Activated CD8-positive, alpha-beta memory T cell treated with anti-CD3 and anti-CD28 coated beads, Interleukin-2, amount 50 U/mL, for 1 hour (primary cell): ENCODE results near the gene BRD7.
"Not testable (repeated sequence)": the region's sequence is repeated elsewhere in the genome, so short reads cannot be mapped to it uniquely, and the experiment has no call there.

Experiments
- DNase-seq: peaks from one replicate; pipeline ENCODE4 v3.0.0-alpha.2; 2020; ENCODE audit errors: extremely low read depth

Gene BRD7

GRCh38 chr16:50359626-50360025 is 9.2 kb downstream of the BRD7 start:
- no peak for DNase-seq

- DNase-seq: no peak
Measured at GRCh38 chr16:50354629-50355456, 13.9 kb downstream of the BRD7 start.

DNA sequence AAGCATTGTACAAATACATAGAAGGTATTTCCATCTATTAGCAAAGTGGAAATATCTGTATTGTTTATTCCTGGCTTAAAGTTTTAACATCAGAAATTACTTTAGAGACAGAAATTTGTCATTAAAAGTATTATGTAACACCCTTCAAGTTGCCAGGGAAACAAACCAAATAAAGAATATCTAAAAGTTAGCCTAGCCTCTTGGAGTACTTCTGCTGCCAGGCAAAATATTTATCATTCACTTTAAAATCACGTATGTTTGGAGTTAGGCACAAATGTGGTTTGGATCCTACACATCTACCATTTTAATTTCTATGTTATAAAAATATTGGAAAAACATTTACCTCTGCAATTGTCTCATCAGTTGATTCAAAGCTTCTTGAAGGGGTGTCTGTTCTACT is 14.7 kb downstream of the BRD7 start:
- no peak for DNase-seq

GRCh38 chr16:50351952-50352351 is 16.8 kb downstream of the BRD7 start:
- no peak for DNase-seq

DNA sequence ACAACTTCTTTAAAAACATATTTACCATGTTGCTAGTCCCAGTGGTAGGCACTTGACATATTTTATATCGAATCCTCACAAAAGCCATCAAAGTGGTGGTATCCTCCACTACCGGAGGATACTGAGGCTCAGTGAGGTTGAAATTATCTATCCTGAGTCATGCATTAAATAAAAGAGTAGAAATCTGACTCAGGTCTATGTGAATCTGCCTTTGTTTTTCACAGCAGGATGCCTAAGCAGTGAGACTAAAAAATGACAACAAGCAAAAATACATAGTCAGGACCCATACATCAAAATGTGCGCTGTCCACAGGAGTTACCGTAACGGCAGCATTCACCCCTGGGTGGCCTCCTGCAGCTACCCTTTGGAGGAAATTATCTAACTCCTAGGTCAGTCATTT is 17.7 kb downstream of the BRD7 start:
- no peak for DNase-seq

- DNase-seq: not testable (repeated sequence)
Measured at GRCh38 chr16:50345210-50345609, 23.6 kb downstream of the BRD7 start.

- DNase-seq: not testable (repeated sequence)
Measured at GRCh38 chr16:50343566-50343965, 25.2 kb downstream of the BRD7 start.

DNA sequence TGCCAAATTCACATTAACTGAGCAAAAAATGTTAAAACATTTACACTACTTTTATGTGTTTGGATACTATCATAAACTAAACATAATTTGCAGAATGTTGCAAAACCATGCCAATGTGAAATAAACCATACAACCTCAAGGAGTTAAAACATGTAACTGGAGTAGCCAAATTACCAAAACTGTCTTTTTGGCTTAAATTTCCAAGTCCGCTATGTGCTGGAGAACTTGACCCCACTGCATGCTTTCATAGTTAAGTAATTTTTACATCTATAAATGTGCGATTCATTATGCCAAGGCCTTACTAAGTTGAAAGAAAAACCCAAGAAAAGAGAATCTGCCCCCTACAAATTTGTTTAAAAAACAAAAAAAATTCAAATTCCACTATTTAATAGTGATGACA is 28.2 kb downstream of the BRD7 start:
- no peak for DNase-seq

DNA sequence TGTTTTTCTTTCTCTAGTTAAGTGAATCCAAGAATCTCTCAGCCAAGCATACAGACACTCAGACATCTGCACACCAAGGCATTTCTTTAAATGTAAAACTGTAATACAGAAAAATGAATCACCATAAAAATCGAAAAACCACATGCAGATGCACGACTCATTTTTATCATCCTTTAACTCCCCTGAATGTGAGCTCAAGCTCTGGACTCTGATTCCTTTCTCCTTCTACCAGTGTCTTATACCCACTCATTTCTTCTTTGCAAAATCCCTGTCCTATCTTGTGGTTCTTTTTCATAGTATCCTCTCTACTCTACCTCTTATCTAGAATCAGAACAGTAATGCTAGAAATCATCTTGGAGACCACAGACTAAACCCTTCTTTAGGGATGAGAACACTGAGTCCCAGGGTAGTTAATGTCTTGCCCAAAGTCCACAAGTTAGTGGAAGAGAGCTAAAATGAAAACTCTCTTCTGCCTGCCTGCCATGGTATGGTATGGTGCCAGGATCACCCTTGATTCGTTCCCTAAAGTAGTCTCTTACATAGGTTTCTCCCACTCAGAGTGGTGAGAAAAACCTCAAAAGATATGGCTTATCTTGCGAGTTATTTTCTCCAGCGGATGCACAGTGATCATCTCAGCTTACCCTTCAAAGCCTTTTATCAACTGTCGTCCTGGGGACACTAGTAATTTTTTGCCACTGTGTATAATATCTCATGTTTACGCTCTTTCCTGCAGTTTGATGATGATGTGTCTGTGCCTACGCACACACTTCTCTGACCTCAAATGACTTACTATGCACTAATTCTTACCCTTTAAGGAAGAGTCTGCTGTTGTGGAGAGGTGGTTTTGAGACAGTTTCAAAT is 30.2 kb downstream of the BRD7 start:
- peak; percentile 25 for DNase-seq

DNA sequence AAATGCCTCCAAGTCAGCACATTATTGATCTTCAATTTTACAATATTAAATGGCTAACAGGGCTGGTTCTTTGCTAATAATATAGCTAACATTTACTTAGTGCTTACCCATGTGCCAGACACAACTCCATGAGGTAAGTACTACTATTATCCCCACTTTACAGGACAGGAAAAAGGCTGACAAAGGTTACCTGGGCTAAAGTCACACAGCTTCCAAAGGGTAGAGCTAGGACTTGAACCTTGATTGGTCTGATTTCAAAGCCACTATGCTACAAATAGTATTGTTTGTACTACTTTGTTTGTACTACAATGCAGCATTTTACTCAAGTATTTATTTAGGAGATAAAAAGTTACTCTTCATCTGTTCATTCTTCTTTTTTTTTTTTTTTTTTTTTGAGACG is 31.9 kb downstream of the BRD7 start:
- DNase-seq: no peak

DNA sequence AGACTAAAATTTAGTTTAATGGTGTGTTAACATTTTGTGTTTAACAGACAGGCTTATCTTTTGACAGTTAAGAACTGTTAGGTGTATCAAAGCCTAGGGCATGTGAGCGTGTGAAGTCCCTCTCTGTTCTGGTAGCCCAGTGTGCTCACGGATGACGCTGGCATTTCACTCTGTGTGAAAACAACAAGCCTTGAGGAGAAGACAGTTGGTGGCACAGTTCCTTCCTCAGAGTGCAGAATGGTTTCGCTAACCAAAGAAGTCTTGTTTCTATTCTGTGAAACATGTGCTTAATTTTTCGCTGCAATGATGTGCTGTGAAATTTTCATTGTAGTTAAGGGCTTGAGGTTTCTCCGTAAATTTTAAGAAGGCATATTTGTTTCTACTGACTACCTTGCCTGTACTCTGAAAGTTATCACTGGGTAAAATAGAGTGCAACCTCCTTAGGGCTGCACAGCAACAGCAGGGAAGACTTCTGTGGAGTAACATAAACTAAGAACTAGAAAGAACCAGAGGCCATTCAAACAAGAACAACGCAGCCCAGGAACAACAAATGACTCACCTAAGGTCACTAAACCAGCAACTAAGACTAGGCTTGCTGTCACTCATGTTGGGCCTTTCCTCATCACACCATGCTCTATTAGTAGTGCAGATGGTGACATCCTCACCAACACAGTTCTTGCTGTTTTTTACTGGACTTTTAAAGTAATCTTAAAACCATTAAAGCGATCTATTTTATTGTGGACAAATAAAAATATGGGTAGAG is 33.4 kb downstream of the BRD7 start:
- DNase-seq: peak; percentile 53

DNA sequence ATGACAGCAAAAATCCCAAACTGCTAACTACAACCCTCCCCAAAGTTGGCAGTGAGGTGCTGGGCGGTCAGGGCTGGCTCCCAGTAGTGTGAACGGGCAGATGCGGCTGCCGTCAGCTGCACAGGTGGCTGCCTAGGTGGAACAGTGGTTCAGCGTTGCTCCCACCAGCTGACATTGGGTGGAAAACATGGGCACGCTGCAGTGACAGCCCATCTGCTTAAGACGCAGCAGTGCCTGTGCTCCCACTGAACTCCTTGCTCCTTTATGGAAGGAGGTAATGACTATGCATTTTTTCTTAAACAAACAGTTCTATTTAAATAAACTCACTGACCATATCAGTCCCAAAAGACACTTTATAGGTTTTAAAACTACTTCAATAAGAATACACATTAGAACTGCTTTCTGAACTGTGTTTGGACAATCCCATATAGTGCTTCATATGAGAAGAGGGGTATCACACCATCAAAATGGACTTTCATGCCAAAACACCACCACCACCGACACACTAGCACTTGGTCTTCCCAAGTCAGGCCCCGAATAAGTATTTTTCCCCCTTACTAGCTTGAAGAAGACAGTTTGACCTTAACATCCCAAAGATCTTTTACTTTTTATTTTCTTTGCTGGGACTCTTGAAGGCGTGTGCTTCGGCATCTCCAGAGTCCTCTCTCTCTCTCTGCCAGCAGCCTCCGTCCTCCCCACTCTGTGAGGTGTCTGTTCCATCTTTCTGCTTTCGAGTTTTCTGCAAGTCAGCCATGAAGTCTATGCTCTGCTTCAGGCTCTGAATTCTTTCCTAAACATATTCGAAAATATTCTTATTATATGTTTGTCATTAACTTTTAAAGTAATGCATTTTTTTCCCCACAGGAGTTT is 34.4 kb downstream of the BRD7 start:
- no peak for DNase-seq

- DNase-seq: no peak
Measured at GRCh38 chr16:50332599-50332998, 36.2 kb downstream of the BRD7 start.

DNA sequence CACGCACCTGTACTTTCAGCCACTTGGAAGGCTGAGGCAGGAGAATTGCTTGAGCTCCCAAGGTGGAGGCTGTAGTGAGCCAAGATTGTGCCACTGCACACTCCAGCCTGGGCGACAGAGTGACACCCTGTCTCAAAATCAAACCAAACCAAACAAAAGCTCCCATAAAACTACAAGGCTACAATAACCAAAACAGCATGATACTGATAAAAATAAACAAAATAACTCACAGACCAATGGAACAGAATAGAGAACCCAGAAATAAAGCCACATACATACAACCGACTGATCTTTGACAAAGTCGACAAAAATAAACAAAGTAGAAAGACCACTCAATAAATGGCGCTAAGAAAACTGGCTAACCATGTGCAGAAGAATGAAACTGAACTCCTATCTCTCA is 37.2 kb downstream of the BRD7 start:
- DNase-seq: no peak

DNA sequence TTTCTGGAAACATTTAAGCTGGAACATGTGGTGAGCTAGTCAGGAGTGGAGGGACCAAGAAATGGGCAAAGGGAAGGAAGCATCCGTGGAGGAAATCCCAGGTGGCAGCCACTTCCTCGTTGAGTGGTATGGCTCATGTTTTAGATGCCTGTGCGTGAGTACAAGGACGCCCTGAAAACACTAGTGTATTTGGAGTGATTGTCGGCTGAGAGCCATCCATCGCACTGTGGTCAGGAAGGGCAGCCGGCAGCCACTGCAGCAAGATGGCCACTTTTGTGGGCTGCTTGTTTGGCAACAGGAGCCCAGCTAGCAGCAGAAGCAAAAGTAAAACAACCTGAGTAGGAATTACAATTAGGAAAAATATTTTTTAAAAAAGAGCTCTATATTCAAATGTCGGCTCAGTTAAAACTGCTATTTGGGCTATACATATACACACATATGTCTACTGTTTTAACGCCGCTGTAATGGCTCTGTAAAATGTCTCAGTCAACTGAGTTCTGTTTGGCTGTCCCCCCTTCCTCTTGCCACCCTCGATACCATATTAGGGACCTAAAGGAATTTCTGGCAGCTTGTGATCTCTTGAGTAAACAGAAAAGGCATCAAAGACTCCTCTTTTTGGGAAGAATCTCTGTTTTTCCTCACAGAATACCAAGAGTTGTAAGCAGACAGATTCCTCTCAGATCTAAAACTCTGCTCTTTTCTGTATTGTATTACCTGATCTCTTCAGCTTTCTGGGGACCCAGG is 39.2 kb downstream of the BRD7 start:
- no peak for DNase-seq

GRCh38 chr16:50326835-50327465 is 41.8 kb downstream of the BRD7 start:
- DNase-seq: peak; percentile 58

DNA sequence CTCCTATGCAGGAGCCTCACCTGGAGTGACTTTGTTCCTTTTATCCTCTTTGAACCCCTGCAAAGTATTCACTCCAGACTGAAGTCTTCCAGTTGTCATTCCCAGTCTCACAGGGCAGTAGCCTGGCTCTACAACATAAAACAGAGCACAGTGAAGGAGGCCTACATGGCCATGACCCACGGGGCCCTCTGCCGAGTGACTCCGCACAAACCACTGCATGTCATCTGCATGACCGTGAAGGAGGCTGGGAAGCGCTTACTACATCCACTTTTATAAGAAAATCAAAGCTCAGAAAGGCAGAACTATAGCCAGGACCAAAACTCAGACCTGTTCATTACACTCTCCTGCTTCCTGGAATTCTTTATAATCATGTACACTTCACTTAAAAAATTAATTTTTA is 42.5 kb downstream of the BRD7 start:
- no peak for DNase-seq

DNA sequence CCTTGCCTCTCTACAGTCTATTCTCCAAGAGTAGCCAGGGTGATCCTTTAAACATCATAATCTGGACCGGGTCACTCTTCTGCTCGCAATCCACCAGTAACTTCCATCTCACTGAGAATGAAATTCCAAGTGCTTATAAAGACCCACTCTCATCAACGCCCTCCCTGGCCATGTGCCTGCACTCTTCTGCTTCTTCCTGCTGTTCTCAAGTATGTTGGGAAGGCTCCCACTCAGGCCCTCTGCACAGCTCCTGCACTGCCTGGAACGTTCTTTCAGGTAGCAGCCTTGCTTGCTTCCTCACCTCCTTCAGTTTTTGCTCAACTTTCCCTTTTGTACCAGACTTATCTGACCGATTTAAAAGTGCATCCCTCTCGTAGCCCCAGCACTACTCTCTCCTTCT is 44.4 kb downstream of the BRD7 start:
- DNase-seq: no peak

DNA sequence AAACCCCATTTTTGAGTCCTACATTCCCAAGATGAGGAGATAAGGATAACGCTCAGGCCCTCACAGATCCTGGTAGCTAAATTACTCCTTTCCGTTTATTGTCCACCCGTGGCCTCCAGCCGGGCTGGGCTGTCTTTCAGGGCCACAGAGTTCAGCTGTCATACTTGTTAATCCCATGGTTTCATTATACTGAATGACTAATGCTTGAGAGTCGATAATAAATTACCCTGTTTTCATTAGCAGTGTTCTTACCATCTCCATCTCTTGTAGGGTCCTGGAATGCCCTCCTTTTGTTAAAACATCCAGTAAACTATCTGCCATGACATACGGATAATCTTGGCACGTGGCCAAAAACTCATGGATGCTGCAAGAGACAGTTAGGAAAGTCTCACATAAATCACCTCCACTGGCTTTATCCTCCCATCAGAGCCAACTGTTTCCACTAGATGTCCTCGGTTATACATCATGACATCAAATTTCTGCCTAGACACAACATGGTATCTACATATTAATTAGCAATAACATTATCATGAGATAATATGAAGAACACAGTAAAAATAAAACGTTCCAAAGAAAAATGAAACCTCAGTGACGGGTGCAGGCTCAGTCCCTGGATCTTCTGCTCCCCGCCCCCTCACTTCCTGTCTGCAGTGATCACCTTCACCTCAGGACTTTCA is 45.3 kb downstream of the BRD7 start:
- no peak for DNase-seq

DNA sequence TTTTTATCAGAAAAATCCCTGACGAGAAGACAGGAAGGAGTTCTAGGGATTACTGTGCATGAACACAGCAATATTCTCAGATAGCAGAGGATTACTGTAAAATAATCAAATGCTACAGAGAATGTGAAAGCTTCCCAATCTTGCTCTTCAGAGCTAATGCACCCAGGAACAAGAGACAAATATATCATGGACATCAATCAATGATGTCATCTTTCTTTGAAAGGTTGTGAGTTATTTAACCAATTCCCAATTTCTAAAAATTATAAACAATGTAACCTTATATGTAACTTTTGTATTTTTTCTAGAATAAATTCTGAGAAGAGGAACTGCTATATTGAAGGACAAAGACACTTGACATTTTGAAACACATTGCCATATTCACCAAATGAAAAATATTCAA is 46.5 kb downstream of the BRD7 start:
- DNase-seq: no peak
